SKM-1 (cell line): ENCODE data around the gene PREX1.

Experiments
- DNase-seq: peaks from one replicate; lab custom pipeline; 2025; ENCODE audit not compliant: unreplicated experiment; lab: John Stamatoyannopoulos, UW

The PREX1 gene

DNA sequence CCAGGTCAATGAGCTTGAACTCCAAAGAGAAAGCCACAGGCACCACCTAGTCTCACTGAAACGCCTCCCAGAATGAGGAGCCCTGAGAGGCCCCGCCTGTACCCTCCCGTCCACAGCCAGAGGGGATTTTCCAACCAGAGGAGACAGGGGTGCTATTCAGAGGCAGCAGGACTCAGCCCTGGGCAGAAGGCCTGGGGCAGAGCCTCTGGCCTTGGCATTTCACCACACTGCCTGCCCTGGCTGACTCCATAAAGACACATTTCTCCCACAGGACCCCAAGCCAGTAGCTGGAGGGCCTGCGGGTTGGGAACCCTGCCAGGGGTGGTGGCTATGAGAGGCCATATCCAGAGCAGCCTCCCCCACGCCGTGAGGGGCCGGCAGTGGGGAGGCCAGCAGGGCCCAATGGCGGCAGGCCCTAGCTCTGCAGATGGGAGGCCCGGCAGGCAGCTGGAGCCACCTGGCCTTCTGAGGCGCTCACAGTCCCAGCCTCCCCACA is 159.3 kb downstream of the PREX1 start:
- no peak for DNase-seq

DNA sequence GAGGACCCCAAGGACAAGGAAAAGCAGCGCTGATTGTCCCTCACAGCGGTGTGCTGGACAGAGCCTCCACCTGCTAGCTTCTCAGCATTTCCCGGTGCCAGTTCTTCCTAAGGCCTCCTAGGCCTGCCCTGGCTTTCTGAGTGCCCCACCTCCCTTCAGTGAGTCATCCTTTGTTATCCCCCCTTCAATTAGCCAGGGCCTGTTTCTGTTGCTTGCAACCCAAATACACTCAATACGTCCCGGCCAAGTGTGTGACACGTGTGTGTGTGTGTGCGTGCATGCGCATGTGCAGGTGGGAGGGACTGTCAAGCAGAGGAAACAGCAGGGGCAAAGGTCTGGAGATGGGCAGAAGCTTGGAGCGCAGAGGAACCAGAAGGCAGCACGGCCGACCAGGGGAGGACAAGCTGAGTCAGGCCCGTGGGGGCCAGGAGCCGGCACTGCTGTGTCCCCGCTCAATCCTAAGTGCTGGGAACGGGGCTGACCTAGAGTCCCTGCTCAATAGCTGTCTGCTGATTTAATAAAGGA is 159.8 kb downstream of the PREX1 start:
- no peak for DNase-seq

DNA sequence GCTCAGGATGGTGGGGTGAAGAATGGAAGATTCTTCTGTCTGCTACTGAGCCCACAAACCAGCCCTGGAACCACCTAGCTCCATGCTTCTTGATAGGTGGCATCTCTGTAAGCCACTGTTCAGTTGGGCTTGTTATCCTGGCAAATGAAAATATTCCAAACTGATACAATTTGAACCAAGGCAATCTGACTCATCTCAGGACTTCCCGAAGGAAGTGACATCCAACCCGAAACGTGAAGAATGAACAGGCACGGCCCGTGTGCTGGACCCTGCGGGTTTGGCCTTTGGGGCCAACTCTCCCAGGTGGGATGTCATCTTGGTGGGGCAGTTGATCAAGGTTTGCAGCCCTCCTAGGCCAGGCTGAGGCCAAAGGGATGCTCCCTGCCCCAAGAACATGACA is 160.3 kb downstream of the PREX1 start:
- no peak for DNase-seq

DNA sequence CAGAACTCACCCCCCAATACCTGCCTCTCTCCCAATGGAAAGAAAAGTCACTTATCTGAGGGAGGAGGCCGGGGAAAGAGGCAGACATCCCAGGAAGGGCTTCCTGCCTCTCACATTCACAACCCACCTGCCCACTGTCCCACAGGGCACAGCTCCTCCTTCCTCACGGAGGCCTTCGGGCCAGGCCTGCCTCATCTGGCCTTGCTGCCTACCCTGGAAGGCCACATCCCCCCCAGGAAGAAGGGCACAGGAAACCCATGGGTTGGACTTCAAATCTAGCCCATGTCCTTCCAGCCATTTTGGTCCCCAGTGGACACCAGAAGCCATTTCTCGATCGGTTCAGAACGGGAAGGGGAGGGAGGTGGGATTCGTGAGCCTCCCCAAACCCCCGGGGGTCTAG is 162.0 kb downstream of the PREX1 start:
- no peak for DNase-seq

DNA sequence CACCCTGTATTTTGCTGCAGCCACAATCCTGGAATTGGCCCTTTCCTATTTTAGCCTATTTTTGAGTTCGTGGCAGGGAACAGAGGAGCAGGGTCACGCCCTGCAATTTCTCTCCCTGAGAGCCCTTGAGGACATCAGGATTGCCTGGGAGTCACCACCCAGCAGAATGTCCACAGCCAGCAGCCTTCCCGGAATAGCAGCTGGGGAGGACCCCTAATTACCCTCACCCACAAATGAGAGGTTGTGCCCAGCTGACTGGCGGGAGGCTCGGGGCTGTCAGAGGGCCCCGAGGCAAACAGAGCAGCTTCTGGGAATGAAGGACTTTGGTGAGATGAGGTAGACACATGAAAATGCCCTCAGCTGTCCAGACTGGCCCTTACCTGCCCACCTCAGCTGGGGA is 165.1 kb downstream of the PREX1 start:
- DNase-seq, result no peak

DNA sequence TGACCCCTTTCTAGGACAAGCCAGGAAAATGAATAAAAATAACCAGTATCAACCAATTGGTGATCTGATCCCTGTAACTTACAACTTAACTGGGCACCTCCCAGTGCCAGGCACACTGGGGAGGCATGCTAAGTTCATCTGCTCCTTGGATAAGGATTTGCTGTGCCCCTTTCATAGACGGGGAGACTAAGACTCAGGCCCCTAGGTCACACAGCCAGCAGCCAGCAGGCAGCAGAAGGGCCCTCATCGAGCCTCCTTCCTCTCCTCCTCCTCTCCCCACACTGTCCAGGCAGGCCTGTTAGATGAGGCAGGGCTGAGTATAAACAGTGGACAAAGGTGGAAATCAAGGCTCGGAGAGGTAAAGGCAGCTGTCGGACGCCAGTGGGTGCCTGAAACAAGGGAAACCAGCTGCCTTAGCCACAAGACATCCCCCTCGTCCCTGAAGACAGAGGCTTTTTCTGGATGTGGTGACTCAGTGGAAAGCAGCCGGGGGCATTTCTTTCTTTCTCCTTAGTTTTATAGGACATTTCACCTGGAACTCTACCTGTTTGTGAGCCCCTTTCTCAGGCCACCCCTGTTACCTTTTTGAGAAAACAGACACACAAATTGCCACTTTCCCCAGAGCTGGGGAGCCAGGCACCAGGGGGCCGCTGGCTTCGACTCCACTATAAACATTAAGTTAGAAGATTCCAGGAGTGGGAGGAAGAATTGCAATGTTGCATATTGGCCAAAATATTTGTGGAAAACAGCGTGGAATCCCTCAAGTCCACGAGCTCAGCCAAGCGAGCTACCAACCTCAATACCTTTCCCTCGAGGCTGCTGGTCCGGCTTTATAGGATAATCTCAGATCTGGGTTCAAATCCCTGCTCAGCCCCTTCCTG is 166.0 kb downstream of the PREX1 start:
- DNase-seq, result no peak

DNA sequence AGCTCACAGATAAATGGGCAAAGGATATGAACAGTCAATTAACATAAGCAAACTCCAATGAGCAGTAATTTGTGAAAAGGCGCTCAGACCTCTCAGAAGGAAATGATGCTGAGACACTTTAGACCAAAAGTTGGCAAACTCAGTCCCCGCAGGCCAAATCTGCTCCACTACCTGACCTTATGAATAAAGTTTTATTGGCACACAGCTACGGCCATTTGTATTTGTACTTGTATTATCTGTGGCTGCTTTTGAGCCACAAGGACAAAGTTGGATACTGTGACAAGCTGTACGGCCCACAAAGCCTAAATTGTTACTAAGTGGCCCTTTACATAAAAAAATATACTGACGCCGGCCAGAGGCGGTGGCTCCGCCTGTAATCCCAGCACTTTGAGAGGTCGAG is 167.0 kb downstream of the PREX1 start:
- DNase-seq, result no peak

DNA sequence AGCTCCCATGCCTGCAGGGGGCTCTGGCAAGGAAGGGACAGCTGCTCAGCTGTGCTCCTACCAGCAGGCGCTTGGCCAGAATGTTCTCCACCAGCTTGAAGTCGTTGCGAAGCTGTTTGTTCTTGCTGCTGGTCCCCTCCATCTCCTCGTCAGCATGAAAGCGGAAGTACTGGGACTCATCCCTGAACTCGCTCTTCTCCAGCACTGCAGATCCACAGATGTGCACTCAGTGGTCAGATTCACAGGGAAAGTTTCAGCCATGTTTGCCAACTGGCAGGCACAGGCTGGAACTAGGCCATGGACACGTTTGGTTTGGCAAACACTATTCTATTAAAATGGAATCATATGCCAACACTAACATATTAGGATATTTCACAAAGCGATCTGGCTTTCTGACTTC is 167.9 kb downstream of the PREX1 start:
- no peak for DNase-seq

DNA sequence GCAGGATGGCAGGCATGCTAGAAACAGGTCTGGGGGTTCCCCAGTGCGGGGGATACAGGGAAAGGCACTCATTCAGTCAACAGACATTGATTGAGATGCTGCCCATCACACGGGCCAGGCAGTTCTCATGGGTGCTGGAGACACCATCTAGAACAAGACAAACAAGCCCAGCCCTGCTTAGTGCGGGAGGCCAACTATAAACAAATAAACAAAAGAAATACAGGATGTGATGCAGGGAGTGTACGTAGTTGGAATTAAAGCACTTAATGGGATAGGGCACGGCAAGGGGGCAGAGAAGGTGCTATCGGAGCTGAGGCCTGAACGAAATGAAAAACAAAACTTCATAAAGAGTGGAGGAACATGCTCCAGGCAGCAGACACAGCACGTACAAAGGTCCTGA is 169.3 kb downstream of the PREX1 start:
- DNase-seq, result no peak

DNA sequence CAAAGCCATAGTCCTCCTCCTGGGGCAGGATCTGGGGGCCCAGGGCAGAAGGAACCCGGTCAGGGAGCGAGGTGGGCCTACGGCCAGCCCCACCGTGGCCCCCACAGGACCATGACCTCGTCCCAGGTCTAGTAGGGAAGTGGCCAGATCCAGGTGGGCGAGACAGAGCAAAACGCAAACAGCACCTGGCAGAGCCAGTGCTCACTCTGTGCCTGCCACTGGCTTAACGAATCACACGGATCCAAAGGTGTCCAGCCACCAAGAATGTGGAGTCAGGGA is 169.7 kb downstream of the PREX1 start:
- DNase-seq, result no peak

DNA sequence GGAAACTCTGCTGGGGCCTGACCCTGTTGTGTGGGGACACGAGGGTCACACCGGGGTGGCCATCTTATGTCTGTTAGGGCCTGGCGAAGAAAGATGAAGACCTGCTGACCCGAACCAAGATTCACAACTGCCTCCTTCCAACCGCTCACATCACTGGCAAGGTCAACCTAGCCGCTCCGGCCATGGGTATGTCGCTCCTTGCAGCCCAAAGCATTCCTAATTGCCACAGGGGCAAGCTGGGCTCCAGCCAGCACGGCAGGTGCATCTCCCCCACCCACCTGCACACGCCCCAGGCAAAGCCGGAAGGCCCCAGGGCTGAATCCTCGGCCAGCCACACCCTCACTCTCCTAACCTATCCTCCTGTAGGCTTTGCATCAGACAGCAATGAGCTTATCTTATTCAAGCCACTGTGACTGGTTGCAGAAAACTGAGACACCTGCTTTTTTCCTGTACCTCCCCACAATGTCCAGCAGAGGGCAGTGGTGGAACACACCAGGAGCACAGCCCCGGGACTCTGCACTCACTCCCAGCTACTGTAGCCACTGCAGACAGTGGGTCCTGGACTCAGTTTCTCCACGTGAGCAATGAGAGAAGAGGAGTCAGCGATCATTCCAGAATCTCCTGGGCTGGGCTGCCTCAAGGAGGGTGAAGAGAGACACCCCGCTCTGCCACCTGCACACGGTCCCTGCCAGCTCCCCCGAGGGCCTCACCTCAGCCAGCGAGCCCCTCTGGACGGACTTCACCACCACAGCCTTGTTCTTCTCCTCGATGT is 170.2 kb downstream of the PREX1 start:
- peak; percentile 63 for DNase-seq

DNA sequence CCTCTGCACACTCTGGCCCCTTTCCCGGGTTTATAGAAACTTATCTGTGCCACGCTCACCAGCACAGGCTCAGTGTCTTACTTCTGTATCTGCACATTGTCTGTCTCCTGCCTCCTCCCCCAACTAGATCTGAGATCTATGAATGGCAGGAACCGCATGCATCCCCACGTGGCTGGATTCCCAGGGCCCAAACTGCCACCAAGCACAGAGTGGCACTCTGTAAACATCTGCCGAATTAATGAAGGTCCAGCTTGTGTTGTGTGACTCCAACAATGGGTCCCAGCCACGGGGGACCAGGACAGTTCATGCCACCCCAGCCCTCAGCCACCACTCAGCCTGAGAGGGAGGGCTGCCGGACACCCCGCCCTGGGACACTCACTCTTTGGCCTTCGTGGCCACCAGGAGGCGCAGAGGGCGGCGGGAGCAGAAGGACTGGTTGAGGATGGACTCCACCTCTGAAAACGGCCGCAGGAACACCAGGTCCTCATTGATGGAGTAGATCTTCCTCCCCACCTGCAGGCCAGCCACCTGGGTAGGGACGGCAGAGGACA is 171.1 kb downstream of the PREX1 start:
- DNase-seq, result no peak

DNA sequence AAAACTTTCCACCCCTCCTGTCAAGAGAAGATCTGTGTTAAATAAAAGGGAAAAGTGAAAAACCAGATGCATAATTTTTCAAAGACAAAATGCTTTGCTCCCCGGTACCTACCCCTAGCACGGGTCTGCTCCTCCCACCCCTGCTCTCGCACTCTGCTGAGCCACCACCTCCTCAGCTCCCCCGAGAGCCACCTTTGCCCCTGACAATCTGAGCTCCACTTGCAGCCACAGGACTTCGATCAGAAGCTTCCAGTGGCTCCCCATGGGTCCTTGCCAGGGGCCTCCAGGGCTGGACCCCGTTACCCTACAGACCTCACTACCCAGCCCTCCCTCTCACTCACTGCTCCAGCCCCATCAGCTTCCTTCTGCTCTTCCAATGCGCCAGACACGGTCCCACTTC is 171.7 kb downstream of the PREX1 start:
- no peak for DNase-seq

DNA sequence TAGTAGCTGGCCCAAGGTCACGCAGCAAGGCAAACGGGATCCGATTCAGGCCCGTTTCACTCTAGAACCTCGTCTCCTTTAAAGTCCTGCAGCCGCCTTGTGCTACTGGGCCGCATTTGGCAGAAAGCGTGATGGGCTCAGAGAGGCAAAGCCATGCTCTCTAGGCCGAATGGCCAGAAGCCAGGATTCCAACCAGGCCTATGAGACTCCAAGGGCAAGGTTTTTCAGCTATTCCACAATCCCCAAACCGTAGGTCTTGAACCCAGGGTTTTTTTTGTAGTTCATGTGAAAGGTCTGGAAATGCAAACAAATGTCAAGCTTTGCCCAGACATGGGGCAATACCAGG is 174.1 kb downstream of the PREX1 start:
- no peak for DNase-seq

DNA sequence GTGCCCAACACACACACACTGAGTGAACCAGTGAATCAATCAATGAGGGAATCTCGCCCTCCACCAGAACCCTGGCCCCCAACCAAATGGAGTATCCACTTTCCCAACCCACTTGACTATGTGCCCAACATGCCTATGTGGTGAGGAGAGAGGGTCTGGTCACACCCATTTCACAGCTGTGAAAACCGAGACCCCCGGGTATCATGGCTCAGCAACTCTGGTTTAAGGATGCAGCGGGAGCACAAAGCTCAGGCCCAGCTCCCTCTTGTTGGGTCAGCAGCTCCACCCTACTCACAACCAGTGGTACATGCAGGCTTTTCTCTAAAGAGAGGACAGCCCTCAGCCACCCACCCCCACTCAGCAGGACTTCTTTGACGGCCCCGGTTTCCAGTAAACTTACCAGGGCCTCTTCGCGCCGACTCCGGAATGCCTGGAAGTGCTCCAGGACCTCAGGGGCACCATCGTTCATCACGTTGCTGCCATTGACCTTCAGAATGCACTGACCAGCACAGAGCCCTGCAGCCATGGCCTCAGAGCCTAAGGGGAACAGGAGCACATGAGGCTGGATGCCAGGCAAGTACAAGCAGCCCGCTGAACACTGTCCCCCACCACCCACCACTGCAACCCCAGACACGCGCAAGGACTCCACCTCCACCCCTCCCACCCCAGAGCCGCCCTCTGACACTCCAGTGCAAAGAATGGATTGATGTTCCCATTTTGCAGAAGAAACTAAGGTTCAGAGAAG is 174.7 kb downstream of the PREX1 start:
- DNase-seq, result no peak

DNA sequence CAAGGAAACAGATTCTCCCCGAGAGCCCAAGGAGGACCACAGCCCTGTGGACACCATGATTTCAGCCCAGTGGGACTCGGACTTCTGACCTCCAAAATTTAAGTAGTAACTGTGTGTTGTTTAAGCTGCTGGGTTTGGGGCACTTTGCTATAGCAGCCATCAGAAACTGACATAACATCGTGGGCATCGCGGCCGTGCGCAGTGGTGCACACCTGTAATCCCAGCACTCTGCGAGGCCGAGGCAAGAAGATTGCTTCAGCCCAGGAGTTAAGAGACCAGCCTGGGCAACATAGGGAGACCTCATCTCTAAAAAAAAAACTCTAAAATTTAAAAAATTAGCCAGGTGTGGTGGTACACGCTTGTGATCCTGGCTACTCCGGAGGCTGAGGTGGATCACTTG is 175.8 kb downstream of the PREX1 start:
- DNase-seq, result no peak

DNA sequence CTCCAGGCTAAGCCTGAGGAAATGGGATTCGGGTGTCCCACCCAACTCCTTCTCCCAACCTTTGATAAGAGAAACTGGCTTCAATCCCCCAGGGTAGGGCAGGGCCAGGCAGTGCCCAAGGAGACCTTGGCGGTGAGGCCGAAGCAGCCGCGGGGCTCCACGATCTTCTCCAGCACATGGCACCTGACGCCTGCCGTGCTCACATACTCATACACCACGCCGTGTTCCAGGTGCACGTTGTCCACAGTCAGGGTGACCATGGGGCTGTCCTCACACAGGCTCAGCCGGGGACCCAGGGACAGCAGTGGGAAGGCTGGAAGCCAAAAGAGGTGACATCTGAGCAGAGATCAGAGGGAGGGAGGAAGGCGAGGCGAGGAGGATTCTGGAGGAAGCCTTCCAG is 176.5 kb downstream of the PREX1 start:
- DNase-seq, result no peak

DNA sequence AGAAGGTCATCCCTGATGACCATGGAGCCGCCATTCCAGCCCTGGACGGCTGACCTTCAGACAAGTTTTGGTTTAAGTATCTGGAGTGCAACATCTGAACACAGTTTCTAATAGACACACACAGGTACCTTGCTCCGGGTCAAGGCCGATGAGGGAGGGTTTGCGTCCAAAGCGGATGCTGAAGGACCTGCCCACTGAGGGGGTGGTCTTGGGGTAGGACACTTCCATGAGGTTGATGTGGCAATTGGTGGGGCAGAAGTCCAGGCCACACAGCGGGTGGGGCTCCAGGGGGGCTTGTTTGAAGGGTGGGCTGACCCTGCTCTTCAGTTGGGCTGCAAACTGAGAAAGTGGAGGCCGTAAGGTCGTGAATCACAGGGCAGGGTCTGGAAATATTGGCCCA is 177.9 kb downstream of the PREX1 start:
- DNase-seq, result no peak

DNA sequence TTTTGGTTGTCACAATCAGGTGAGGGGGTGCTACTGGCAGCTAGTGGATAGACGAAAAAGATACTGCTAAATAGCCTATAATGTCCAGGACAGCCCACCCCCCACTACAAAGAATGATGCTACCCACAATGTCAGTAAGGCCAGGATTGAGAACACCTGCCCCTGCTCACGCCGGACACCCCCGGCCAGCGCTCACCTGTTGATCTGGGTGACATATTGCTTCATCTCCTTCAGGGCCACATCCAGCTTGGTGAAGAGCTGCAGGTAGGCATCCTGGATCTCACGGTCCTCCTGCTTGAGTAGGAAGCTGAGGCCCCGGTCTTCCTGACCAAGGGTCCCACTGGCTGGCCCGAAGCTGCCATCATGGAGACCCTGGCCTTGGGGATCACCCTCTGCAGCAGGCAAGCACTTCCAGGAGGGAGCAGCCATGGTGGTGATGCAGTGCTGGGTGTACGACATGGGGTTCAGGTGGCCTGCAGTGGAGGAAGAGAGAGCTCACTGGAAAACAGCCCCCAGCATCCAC is 178.6 kb downstream of the PREX1 start:
- no peak for DNase-seq

DNA sequence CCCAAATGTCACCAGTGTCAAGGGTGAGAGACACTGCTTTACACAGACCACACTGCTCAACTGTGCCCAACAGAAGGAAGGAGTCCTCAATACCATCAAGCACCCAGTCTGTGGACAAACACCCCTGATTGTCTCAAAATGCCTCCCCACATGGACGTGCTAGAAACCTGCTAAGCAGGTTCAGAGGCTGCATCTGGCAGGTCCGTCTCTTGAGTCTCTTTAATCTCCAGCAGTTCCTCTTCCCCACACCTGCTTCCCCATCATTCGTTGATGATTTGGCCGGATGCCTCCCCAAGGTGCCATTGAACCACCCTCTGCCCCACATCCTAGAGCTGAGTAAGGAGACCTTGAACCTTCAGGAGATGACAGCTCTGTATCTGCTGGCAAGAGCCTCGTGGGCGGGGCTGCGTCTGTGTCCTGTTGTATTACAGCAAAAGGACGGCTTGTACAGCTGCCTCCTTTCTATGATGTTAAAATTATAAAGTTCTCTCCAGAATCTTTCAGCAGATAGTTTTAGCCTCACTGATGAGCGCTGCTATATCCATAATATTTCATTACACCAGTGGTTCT is 179.2 kb downstream of the PREX1 start:
- no peak for DNase-seq

DNA sequence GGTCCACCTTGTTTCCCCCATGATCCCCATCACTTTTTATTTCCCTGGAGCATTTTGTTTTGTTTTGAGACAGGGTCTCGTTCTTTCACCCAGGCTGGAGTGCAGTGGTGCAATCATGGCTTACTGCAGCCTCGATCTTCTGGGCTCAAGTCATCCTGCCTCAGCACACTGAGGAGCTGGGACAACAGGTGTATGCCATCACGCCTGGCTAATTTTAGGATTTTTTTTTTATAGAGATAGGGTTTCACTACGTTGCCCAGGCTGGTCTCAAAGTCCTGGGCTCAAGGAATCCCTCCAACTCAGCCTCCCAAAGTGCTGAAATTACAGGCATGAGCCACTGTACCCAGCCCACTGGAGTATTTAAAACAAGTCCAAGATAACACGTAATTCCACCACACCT is 179.9 kb downstream of the PREX1 start:
- no peak for DNase-seq
